GM19099 (cell line): ENCODE data around the gene OR2T27.
"Not testable (repeated sequence)": the region's sequence is repeated elsewhere in the genome, so short reads cannot be mapped to it uniquely, and the experiment has no call there.

Experiments
- POLR2A ChIP-seq: IDR thresholded peaks from 3 replicates; pipeline ENCODE4 v1.6.1; 2011; ENCODE audit warnings: low read depth; ENCODE audit not compliant: insufficient read length; ENCODE audit errors: extremely low read depth

OR2T27 gene

GRCh38 chr1:248634991-248635390 lies 20.3 kb downstream of the OR2T27 start, which contains the start of gene OR2T11:
Gene OR2T11, minus strand, starts transcription at chr1:248635091. Its CDS starts 7,963 bp downstream, at chr1:248627128.
- not testable (repeated sequence) for TF ChIP-seq POLR2A

- no peak for TF ChIP-seq POLR2A
Measured at GRCh38 chr1:248631354-248632008, 23.8 kb downstream of the OR2T27 start.

GRCh38 chr1:248630551-248630950 lies 24.8 kb downstream of the OR2T27 start:
- TF ChIP-seq POLR2A, result no peak

GRCh38 chr1:248627971-248628844 lies 27.1 kb downstream of the OR2T27 start:
- TF ChIP-seq POLR2A, result no peak

- TF ChIP-seq POLR2A, result no peak
Measured at GRCh38 chr1:248625971-248626370, 29.4 kb downstream of the OR2T27 start.

GRCh38 chr1:248625166-248625565 lies 30.2 kb downstream of the OR2T27 start:
- TF ChIP-seq POLR2A, result no peak

GRCh38 chr1:248622570-248623001 lies 32.7 kb downstream of the OR2T27 start:
- no peak for TF ChIP-seq POLR2A

GRCh38 chr1:248621770-248622169 lies 33.6 kb downstream of the OR2T27 start:
- TF ChIP-seq POLR2A, result no peak

GRCh38 chr1:248618878-248619277 lies 36.5 kb downstream of the OR2T27 start:
- no peak for TF ChIP-seq POLR2A

GRCh38 chr1:248618119-248618518 lies 37.2 kb downstream of the OR2T27 start:
- TF ChIP-seq POLR2A, result no peak

GRCh38 chr1:248613742-248614141 lies 41.6 kb downstream of the OR2T27 start:
- no peak for TF ChIP-seq POLR2A

GRCh38 chr1:248611883-248612414 lies 43.4 kb downstream of the OR2T27 start:
- TF ChIP-seq POLR2A, result no peak

GRCh38 chr1:248610301-248610700 lies 45.0 kb downstream of the OR2T27 start:
- no peak for TF ChIP-seq POLR2A
